Urothelium cell line (cell line): Measurements from ENCODE around the gene RAPGEF5.

ENCODE experiments used
- DNase-seq: peaks from one replicate; pipeline ENCODE4 v3.0.0; 2011; ENCODE audit warnings: low spot score, mixed read lengths
- FAIRE-seq: peaks from 2 replicates; lab custom pipeline; 2011; peaks lifted over from hg19 to GRCh38; lab: Jason Lieb, UNC

Gene RAPGEF5

GRCh38 chr7:22351329-22351692, 5.6 kb downstream of the RAPGEF5 start:
- no peak for DNase-seq
- FAIRE-seq, result no peak

- no peak for FAIRE-seq
These were observed 6.3 kb downstream of the RAPGEF5 start for GRCh38 chr7:22350466-22351328.

GRCh38 chr7:22348379-22348778, 8.6 kb downstream of the RAPGEF5 start:
- FAIRE-seq, result no peak
- DNase-seq, result no peak

More at GRCh38 chr7:22350466-22351328, 6.3 kb downstream of the RAPGEF5 start:
- peak; percentile 13 for DNase-seq

- no peak for DNase-seq
- FAIRE-seq, result no peak
These were observed 10.4 kb downstream of the RAPGEF5 start for GRCh38 chr7:22346383-22347107.

- no peak for DNase-seq
- no peak for FAIRE-seq
These were observed 12.3 kb downstream of the RAPGEF5 start for GRCh38 chr7:22344655-22345054.

GRCh38 chr7:22343612-22344011, 13.3 kb downstream of the RAPGEF5 start:
- DNase-seq, result no peak
- no peak for FAIRE-seq

- DNase-seq (no peak), FAIRE-seq (no peak)
These were observed 13.9 kb downstream of the RAPGEF5 start for GRCh38 chr7:22343071-22343470.

GRCh38 chr7:22339725-22340390, 17.1 kb downstream of the RAPGEF5 start:
- DNase-seq (no peak), FAIRE-seq (no peak)

GRCh38 chr7:22338877-22339276, 18.1 kb downstream of the RAPGEF5 start:
- FAIRE-seq (no peak), DNase-seq (no peak)

GRCh38 chr7:22338411-22338810, 18.5 kb downstream of the RAPGEF5 start:
- FAIRE-seq, result no peak

GRCh38 chr7:22333680-22334141, 23.2 kb downstream of the RAPGEF5 start:
- FAIRE-seq (no peak), DNase-seq (no peak)

More at GRCh38 chr7:22338411-22338810, 18.5 kb downstream of the RAPGEF5 start:
- DNase-seq, result no peak

GRCh38 chr7:22332461-22332870, 24.5 kb downstream of the RAPGEF5 start:
- DNase-seq (no peak), FAIRE-seq (no peak)

- FAIRE-seq (no peak), DNase-seq (no peak)
These were observed 25.2 kb downstream of the RAPGEF5 start for GRCh38 chr7:22331704-22332103.

GRCh38 chr7:22330903-22331302, 26.1 kb downstream of the RAPGEF5 start:
- FAIRE-seq, result no peak

GRCh38 chr7:22329816-22330524, 27.0 kb downstream of the RAPGEF5 start:
- DNase-seq (no peak), FAIRE-seq (no peak)

More at GRCh38 chr7:22330903-22331302, 26.1 kb downstream of the RAPGEF5 start:
- DNase-seq, result no peak

GRCh38 chr7:22326181-22326580, 30.8 kb downstream of the RAPGEF5 start:
- DNase-seq, result no peak
- no peak for FAIRE-seq

GRCh38 chr7:22325671-22326070, 31.3 kb downstream of the RAPGEF5 start:
- FAIRE-seq (no peak), DNase-seq (no peak)

- FAIRE-seq, result no peak
- no peak for DNase-seq
These were observed 33.2 kb downstream of the RAPGEF5 start for GRCh38 chr7:22323714-22324113.

- no peak for FAIRE-seq
These were observed 36.5 kb downstream of the RAPGEF5 start for GRCh38 chr7:22320416-22320815.

More at GRCh38 chr7:22320416-22320815, 36.5 kb downstream of the RAPGEF5 start:
- DNase-seq, result no peak
